OCI-LY3 (cell line): Measurements from ENCODE around the gene TTLL11.

ENCODE experiments used
- EZH2phosphoT487 ChIP-seq: fragments of 200-600 bp; shearing (Covaris generic); IDR thresholded peaks from 2 replicates; pipeline ENCODE4 v1.6.1; 2018; ENCODE audit warnings: antibody characterized with exemption, mixed run types, low read depth
- TF ChIP-seq, protein P1 (sequence below): fragments of 200-600, 300-600 bp; sonication (generic); IDR thresholded peaks from 2 replicates; pipeline ENCODE4 v1.5.1; 2014; ENCODE audit warnings: antibody characterized with exemption, low read length, low read depth

DNA sequence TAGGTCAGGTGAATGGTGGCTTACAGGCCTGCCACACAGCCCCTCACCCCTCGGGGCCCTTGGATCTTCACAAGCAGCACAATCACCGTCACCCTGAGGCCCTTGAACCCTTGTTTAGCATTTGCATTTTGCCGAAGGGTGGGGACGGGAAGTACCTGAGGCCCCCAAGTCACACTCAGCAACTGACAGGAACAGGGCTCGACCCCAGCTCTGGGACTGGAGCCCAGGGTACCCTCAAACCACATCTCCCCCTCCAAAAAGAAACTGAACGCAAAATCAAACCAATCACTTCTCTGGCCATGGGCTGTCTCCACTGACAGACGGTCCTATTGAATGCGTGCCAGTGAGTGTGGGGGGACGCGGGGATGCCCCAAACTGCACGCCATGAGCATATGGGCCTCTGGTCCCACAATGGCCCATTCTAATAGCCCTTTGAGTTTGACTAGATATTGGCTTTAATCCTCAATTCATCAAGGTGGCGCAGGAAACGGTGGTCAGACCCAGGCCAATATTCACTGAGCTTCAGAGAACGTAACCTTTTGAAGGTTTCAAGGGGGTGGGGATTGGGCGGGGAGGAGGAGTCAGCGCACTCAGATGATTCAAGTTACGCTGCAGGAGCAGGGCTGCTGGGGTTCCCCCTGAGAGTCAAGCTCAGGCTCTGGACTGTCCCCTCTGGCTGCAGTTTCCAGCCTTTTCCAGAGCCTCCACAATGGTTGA lies 265.7 kb downstream of the TTLL11 start:
- no peak for TF ChIP-seq EZH2phosphoT487
- TF ChIP-seq, protein P1, sequence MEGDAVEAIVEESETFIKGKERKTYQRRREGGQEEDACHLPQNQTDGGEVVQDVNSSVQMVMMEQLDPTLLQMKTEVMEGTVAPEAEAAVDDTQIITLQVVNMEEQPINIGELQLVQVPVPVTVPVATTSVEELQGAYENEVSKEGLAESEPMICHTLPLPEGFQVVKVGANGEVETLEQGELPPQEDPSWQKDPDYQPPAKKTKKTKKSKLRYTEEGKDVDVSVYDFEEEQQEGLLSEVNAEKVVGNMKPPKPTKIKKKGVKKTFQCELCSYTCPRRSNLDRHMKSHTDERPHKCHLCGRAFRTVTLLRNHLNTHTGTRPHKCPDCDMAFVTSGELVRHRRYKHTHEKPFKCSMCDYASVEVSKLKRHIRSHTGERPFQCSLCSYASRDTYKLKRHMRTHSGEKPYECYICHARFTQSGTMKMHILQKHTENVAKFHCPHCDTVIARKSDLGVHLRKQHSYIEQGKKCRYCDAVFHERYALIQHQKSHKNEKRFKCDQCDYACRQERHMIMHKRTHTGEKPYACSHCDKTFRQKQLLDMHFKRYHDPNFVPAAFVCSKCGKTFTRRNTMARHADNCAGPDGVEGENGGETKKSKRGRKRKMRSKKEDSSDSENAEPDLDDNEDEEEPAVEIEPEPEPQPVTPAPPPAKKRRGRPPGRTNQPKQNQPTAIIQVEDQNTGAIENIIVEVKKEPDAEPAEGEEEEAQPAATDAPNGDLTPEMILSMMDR = no peak
